K562 (cell line): ENCODE results near the gene ARFGEF3. TPM values are rescaled to one million over a fixed set of nuclear protein-coding genes. Genes with fewer than 3 reads are reported as not detected.

ENCODE experiments used
- ATAC-seq: fragments of 200-7000 bp; cut with Tn5 transposase; 3 replicates; pipeline ENCODE4 v1.9.1; 2020; ENCODE audit warnings: moderate library complexity
- BruUV-seq: library from RNA; stranded (reverse); fragments of 400-500 nt; replicated peaks from 2 replicates; lab custom pipeline; 2021; lab: Mats Ljungman, UMichigan
- CTCF ChIA-PET: fragments of 300-600 bp; formaldehyde crosslinking; extraction: SDS; loops from one replicate; lab custom pipeline; 2021; ENCODE audit warnings: low intra/inter-chr PET ratio; lab: Yijun Ruan, JAX
- POLR2A ChIA-PET: fragments of 300-600, 350-650 bp; sonication (Branson Sonifier 250); formaldehyde crosslinking; extraction: SDS; loops from one replicate; lab custom pipeline; 2021; ENCODE audit warnings: antibody characterized with exemption, inconsistent platforms; lab: Yijun Ruan, JAX
- DNase-seq, 4 experiments: peaks; one replicate each; pipeline versions ENCODE4 v3.0.0 to v3.0.0-alpha.2; 2011 to 2018; ENCODE audit warnings: low spot score in 3 of 4, mixed read lengths in 3 of 4; ENCODE audit errors: extremely low read depth in 1 of 4
- FAIRE-seq: peaks from 2 replicates; lab custom pipeline; 2011; peaks lifted over from hg19 to GRCh38; lab: Jason Lieb, UNC
- H2AFZ ChIP-seq: 2 replicates; pipeline ENCODE4 v1.6.0; 2011; ENCODE audit warnings: low read depth, low read length, control low read depth, inconsistent platforms
- H3K27ac ChIP-seq: fragments of 200-600 bp; 3 replicates; pipeline ENCODE4 v1.8.0; 2011; ENCODE audit warnings: low read depth, mild to moderate bottlenecking, control low read depth, inconsistent platforms, low read length, moderate library complexity, mixed read lengths; ENCODE audit errors: extremely low read depth
- H3K27me3 ChIP-seq, 2 experiments: fragments of 300-600 bp in 1 of 2; 2 replicates in 1 of 2; 3 replicates in 1 of 2; pipeline versions ENCODE4 v1.6.0 to v1.8.0; 2011; ENCODE audit warnings: inconsistent platforms in 2 of 2, low read length in 2 of 2, mild to moderate bottlenecking in 1 of 2, mixed read lengths in 1 of 2, moderate library complexity in 1 of 2; ENCODE audit not compliant: control insufficient read depth in 2 of 2, insufficient read depth in 2 of 2
- H3K36me3 ChIP-seq: fragments of 300-600 bp; 3 replicates; pipeline ENCODE4 v1.8.0; 2011; ENCODE audit warnings: mild to moderate bottlenecking, low read length, inconsistent platforms; ENCODE audit not compliant: control insufficient read depth, insufficient read depth
- H3K4me1 ChIP-seq, 2 experiments: fragments of 200-600 bp in 1 of 2; replicated peaks in 1 of 2; 2 replicates in 1 of 2; 3 replicates in 1 of 2; pipeline versions ENCODE4 v1.5.1 to v1.8.0; 2011; ENCODE audit warnings: inconsistent platforms in 2 of 2, low read length in 2 of 2, mild to moderate bottlenecking in 1 of 2, mixed read lengths in 1 of 2, moderate library complexity in 1 of 2; ENCODE audit not compliant: control insufficient read depth in 2 of 2, insufficient read depth in 2 of 2
- H3K4me2 ChIP-seq: 2 replicates; pipeline ENCODE4 v1.6.1; 2011; ENCODE audit warnings: low read length, control low read depth, inconsistent platforms, mixed read lengths; ENCODE audit not compliant: insufficient read depth
- H3K4me3 ChIP-seq: fragments of 200-600 bp; sonication (generic), shearing (Covaris generic); 2 replicates; pipeline ENCODE4 v1.5.1; 2016; ENCODE audit warnings: control low read depth, inconsistent platforms
- H3K79me2 ChIP-seq: fragments of 200-600 bp; 3 replicates; pipeline ENCODE4 v1.8.0; 2011; ENCODE audit warnings: low read length, inconsistent platforms; ENCODE audit not compliant: control insufficient read depth, insufficient read depth
- H3K9ac ChIP-seq, 2 experiments: 2 replicates each; pipeline versions ENCODE4 v1.6.0 to v1.6.1; 2011; ENCODE audit warnings: low read depth in 2 of 2, low read length in 2 of 2, control low read depth in 1 of 2, inconsistent platforms in 1 of 2, mild to moderate bottlenecking in 1 of 2, mixed read lengths in 1 of 2; ENCODE audit not compliant: insufficient read depth in 1 of 2
- H3K9me1 ChIP-seq: one replicate; pipeline ENCODE4 v1.6.0; 2011; ENCODE audit warnings: inconsistent platforms, mild to moderate bottlenecking, low read length, moderate library complexity; ENCODE audit not compliant: control insufficient read depth, insufficient read depth
- H3K9me3 ChIP-seq: replicated peaks from 2 replicates; pipeline ENCODE4 v1.5.1; 2011; ENCODE audit warnings: low read depth, low read length, inconsistent platforms; ENCODE audit not compliant: control insufficient read depth, insufficient read depth
- H4K20me1 ChIP-seq: replicated peaks from 2 replicates; pipeline ENCODE4 v1.6.1; 2011; ENCODE audit warnings: low read length, inconsistent platforms, mixed read lengths; ENCODE audit not compliant: control insufficient read depth, insufficient read depth
- GTF2A2 ChIP-seq: IDR thresholded peaks from 2 replicates; pipeline ENCODE4 v1.6.1; 2016; ENCODE audit warnings: mild to moderate bottlenecking, missing genetic modification characterization, missing compliant biosample characterization
- NFYB ChIP-seq: IDR thresholded peaks from 2 replicates; pipeline ENCODE4 v1.6.1; 2011; ENCODE audit warnings: mild to moderate bottlenecking, moderate library complexity; ENCODE audit not compliant: insufficient read length; ENCODE audit errors: extremely low read depth
- RAD21 ChIP-seq, 2 experiments: fragments of 250-450 bp in 1 of 2; fragments of 450-650 bp in 1 of 2; sonication (Bioruptor Pico) in 1 of 2; formaldehyde crosslinking in 1 of 2; IDR thresholded peaks in 1 of 2; conservative IDR thresholded peaks in 1 of 2; 2 replicates each; pipeline versions ENCODE4 v1.4.0 to v1.8.0; 2020 to 2022; ENCODE audit warnings: mild to moderate bottlenecking in 2 of 2, moderate library complexity in 1 of 2
- SRF ChIP-seq, 2 experiments: fragments of 250-450, 450-650 bp in 1 of 2; sonication (Bioruptor Pico) in 1 of 2; sonication (generic) in 1 of 2; formaldehyde crosslinking; IDR thresholded peaks; 2 replicates each; pipeline versions ENCODE4 v1.5.0 to v1.5.1; 2020 to 2022; ENCODE audit warnings: mild to moderate bottlenecking in 1 of 2, missing genetic modification reagents in 1 of 2
- ZBTB26 ChIP-seq: fragments of 450-650 bp; formaldehyde crosslinking; IDR thresholded peaks from 2 replicates; pipeline ENCODE4 v1.4.0; 2022; ENCODE audit warnings: missing genetic modification characterization
- ZNF764 ChIP-seq: fragments of 250-450 bp; sonication (Bioruptor Pico); IDR thresholded peaks from 2 replicates; pipeline ENCODE4 v1.4.0; 2020; ENCODE audit warnings: low read depth, mild to moderate bottlenecking, moderate library complexity
- ZZZ3 ChIP-seq: fragments of 450-650 bp; IDR thresholded peaks from 2 replicates; pipeline ENCODE4 v1.6.1; 2016; ENCODE audit warnings: antibody characterized with exemption, mild to moderate bottlenecking, moderate library complexity
- WGBS: fragments of 100-300 bp; shearing (Covaris generic); methylation state at CpG from one replicate; pipeline ENCODE4 v1.1.6; 2016; ENCODE audit warnings: low coverage, mixed read lengths; ENCODE audit not compliant: insufficient coverage; ENCODE audit errors: missing lambda C conversion rate; 5-methylcytosine and 5-hydroxymethylcytosine counted together
- in situ Hi-C: fragments of 300-500 bp; cut with MboI; formaldehyde crosslinking; loops from 4 replicates; pipeline ENCODE4 v1.15.0; 2018; ENCODE audit warnings: inconsistent platforms, mixed read lengths
- intact Hi-C: fragments of 100-400 bp; cut with micrococcal nuclease; formaldehyde crosslinking; loops from 2 replicates; pipeline ENCODE4 v1.14.2; 2022
- polyA plus RNA-seq, 8 experiments: library from polyadenylated mRNA; depleted of rRNA in 4 of 8; stranded (reverse) in 5 of 8; unstranded in 3 of 8; fragments of >200 nt; fragmentation: Nextera tagmentation in 2 of 8; fragmentation: Illumina TruSeq in 1 of 8; extraction: Ambion mirVana in 2 of 8; extraction: Trizol in 1 of 8; gene quantifications; 2 replicates each; pipeline versions ENCODE4 v1.2.1 to v1.2.3, GENCODE V29; 2011 to 2014; ENCODE audit warnings: inconsistent platforms in 1 of 8, missing spikeins in 1 of 8
- total RNA-seq, 7 experiments: library from RNA; depleted of rRNA in 6 of 7; stranded (reverse); fragments of >200 nt in 6 of 7; fragmentation: Illumina TruSeq in 2 of 7; extraction: Trizol in 2 of 7; gene quantifications; 2 replicates each; pipeline versions ENCODE4 v1.2.1 to v1.2.3, GENCODE V29; 2011 to 2021; ENCODE audit warnings: low replicate concordance in 1 of 7
- TF ChIP-seq, protein P1 (sequence below), 3 experiments: fragments of 200-800 bp in 1 of 3; sonication (Bioruptor generic) in 1 of 3; sonication (generic) in 1 of 3; formaldehyde crosslinking in 1 of 3; IDR thresholded peaks; 2 replicates each; pipeline versions ENCODE4 v1.6.1 to v1.8.0; 2016 to 2022; ENCODE audit warnings: mild to moderate bottlenecking in 2 of 3, missing compliant biosample characterization in 2 of 3, missing genetic modification characterization in 2 of 3, missing genetic modification reagents in 1 of 3

The ARFGEF3 gene
- total and polyA plus RNA-seq, 9 of the 15 experiments (the other 6 are each of a cell fraction or from before 2014, with no cell fraction given), result under 0.01 to 0.02 TPM; not detected in 7

DNA sequence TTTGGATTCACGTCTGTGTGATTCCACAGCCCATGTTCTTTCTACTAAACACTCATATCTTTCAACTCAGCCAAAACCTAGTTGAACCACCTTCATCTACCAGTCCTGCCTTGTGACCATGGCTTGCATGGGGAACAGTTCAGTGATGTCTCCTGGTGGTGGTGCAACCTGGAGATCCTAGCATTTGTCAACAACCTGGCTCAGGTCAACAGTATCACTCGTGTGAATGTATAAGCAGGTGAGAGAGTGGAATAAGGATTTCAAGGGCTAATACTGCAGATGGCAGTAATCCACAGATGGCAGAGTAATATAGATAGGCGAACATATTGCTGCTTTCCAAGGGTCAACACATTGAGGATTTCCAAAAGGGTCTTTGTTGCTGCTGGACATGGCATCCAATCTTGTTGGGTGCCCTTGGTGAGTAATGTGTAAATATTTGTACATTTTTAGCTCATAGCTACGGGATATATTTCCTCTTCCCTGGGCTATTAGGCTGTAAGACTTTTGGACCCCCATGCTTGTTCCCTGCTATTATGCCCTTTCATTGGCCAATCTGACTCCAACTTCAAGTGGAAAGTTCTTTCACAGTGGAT lies 43.1 kb downstream of the ARFGEF3 start:
- H4K20me1 ChIP-seq, result no peaks in the 10 kb centered on the region
- H3K4me3 ChIP-seq, result no peak overlapping the region
- no peaks in the 10 kb centered on the region for H3K9me1 ChIP-seq
- H3K9ac ChIP-seq, result no peak overlapping the region
- in situ Hi-C loops (no loop called here), intact Hi-C loops (no loop called here)
- H3K27ac ChIP-seq, result no peak overlapping the region
- H2AFZ ChIP-seq, result no peak overlapping the region
- H3K27me3 ChIP-seq, result peaks cover 0 to 3% of the 10 kb centered on the region in 2 experiments; a peak in 1 of 5 replicates
- no peaks in the 10 kb centered on the region for H3K36me3 ChIP-seq
- TF ChIP-seq SRF (CRISPR knock-in tag; IDR thresholded peaks at IDR 0.05) (no peak), NFYB (no peak)
- H3K79me2 ChIP-seq, result no peaks in the 10 kb centered on the region
- FAIRE-seq (no peak), ATAC-seq (no peak), DNase-seq (no peak)
- ChIA-PET POLR2A (no interaction called here), CTCF (no interaction called here)
- no peaks in the 10 kb centered on the region for H3K4me1 ChIP-seq
- BruUV-seq, result no TSS peak
- H3K9me3 ChIP-seq, result no peaks in the 10 kb centered on the region; the same call in 1 of the 2 replicates
- 0% methylated on average over 4 of the region's 4 CpGs for WGBS
- H3K4me2 ChIP-seq, result no peak overlapping the region

DNA sequence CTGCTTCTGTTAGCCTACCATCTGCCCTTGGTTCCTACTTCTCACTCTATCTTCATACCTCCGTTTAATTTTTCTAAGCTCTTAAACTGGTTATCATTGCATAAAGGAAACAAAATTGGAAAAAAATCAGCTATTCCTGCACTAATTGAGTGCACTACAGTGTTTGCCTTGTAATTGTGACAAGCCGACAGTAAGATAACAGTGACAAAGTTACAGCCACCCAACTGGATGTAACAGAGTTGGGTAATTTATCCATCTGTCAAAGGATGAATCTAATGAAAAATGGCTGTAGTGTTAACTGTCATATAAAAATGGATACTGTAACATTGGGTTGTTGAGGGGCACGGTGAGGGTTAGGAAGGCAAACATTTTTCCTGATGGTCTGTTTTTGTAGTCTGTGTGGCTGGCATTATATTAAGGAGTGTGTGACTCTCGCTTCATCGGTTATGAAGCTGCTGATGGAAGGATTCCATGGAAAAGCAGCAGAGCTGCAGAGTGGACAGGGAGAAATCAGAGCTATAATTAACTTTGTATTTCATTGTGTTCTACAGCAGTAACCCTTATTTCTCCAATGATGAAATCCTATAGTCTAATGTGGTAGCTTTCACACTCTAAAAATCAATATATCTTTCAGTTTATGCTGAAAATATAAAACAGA lies 43.8 kb downstream of the ARFGEF3 start:
- ChIA-PET POLR2A (interaction anchor here (0.6 kb wide), 1 partner anchor 1916 kb away, joined by 3 read pairs; the partner anchor contains the start of gene BCLAF1), CTCF (no interaction called here)
- intact Hi-C loops (no loop called here), in situ Hi-C loops (no loop called here)
- no peak overlapping the region for H3K4me2 ChIP-seq
- no peaks in the 10 kb centered on the region for H3K79me2 ChIP-seq
- no peaks in the 10 kb centered on the region for H4K20me1 ChIP-seq
- H3K36me3 ChIP-seq, result no peaks in the 10 kb centered on the region
- FAIRE-seq (no peak), DNase-seq (no peak), ATAC-seq (no peak)
- no peak overlapping the region for H3K27ac ChIP-seq
- 3% methylated on average over 5 of the region's 5 CpGs for WGBS
- no peak overlapping the region for H3K4me3 ChIP-seq
- no peaks in the 10 kb centered on the region for H3K9me1 ChIP-seq
- H3K27me3 ChIP-seq, result peaks cover 0 to 5% of the 10 kb centered on the region in 2 experiments; a peak in 1 of 5 replicates
- no TSS peak for BruUV-seq
- H3K4me1 ChIP-seq, result no peaks in the 10 kb centered on the region
- TF ChIP-seq ZNF764 (CRISPR knock-in tag), result no peak
- no peak for TF ChIP-seq ZBTB26 (CRISPR knock-in tag)
- TF ChIP-seq ZZZ3, result no peak
- no peak for TF ChIP-seq GTF2A2
- TF ChIP-seq, protein P1, sequence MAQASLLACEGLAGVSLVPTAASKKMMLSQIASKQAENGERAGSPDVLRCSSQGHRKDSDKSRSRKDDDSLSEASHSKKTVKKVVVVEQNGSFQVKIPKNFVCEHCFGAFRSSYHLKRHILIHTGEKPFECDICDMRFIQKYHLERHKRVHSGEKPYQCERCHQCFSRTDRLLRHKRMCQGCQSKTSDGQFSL (CRISPR knock-in tag; IDR thresholded peaks at IDR 0.05), result no peak
- TF ChIP-seq, protein P1 (tag; IDR thresholded peaks at IDR 0.05), result no peak
- no peak for TF ChIP-seq RAD21 (CRISPR knock-in tag; conservative IDR thresholded peaks at IDR 0.05 in 1 of 2, IDR thresholded peaks at IDR 0.05 in 1 of 2)
- no peak overlapping the region for H3K9ac ChIP-seq
- no peaks in the 10 kb centered on the region; the same call in 1 of the 2 replicates for H3K9me3 ChIP-seq
- H2AFZ ChIP-seq, result no peak overlapping the region
